GM20000 (cell line): ENCODE measurements around the gene MCM7.

Source experiments
- DNase-seq: peaks from one replicate; pipeline ENCODE4 v3.0.0; 2012; ENCODE audit warnings: low spot score
- CTCF ChIP-seq: IDR thresholded peaks from 2 replicates; pipeline ENCODE4 v1.5.1; 2012; ENCODE audit warnings: mild to moderate bottlenecking, control low read depth; ENCODE audit errors: extremely low read depth, missing control alignments

The MCM7 gene

DNA sequence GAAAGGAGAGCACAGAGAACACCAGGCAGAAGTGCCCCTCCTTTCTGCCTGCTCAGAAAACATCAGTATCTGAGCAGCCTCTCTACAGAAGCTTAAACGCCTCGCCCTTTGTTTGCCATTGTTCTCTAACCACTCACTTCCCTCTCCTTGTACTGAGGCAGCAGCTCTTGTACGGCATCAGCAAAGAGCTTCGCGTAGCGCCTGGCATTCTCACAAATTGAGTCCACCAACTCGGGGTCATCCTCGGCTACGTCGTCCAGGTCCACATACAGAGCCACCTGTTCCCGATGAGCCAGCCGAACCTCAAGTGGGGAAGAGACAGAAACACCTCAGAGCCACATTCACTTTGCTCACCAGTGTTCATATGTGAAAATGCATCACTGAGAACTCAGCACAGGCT is 1.7 kb downstream of the MCM7 start:
- no peak for TF ChIP-seq CTCF
- DNase-seq: no peak

DNA sequence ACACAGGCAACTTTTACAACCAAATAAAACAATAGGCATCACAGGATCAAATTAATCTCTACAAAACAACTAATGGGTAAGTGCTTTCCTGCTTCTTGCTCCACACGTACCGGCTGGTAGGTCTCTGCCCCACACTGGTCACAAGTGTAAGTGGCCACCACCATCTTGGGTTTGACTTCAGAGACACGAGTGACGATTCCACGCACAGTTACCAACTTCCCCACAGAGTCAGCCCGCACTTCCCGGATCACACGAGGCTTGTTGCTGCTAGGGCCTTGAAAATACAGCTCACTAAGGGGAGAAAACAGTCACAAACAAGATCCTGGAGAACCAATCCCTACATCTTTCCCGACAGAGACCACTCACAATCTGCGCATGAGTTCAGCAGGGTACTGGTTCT is 2.3 kb downstream of the MCM7 start:
- TF ChIP-seq CTCF: no peak

DNA sequence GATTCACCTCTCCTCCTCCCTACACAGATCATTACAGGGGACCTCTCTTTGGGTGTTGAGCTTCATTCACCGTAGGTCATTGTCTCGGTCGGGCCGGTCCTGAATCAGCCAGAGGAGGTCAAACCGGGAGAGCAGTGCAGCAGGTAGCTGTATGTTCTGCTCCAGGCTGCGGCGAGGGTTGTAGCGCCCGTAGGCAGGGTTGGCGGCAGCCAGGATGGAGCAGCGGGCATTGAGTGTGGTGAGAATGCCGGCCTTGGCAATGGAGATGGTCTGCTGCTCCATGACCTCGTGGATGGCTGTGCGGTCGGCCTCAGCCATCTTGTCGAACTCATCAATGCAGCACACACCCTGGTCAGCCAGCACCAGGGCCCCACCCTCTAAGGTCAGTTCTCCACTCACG is 5.5 kb downstream of the MCM7 start:
- no peak for DNase-seq
- no peak for TF ChIP-seq CTCF

More for the DNA sequence above, 2.3 kb downstream of the MCM7 start:
- DNase-seq: no peak

DNA sequence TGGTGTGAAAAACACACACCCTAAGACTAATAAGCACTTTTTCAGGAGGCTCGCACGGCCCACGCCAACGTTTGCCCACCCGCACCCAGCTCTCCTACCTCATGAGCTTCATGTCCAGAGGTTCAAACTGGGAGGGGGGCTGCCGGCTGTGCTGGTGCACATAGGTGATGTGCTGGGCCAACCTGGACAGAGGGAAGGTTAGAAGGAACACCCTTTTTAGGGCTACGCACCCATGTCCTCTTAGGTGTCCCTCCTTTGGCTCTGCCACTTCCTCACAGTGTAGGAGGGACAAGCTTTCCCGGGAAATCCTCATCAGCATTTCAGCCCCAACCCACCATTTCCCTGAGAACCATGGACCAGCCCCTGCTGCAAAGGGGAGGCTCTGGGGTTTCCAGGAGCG is 5.9 kb downstream of the MCM7 start:
- no peak for TF ChIP-seq CTCF

DNA sequence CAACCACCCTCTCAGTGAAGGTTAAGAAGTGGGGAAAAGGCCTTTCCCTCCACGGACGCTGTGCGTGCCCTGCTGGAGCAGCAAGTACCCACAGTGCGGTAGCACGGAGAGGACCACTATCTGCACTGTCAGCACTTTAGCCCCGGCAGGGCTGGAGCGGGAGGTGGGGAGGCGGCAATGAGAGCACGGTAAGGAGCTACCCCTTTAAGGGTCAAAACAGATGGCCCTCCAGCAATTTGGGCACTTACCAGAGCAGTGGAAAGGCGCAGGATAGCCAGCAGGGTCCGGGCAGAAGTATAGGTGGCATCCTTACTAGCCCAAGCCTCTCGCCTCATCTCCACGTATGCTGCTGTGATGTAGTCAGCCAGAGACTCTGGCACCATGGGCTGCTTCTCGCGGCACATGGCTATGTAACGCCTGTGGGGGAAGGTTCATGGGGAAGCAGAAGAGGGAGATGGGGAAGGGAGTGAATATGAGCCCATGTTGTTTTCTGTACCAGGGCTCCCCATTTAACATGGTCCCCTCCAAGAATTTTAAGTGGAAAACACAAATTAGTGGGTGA is 7.2 kb downstream of the MCM7 start:
- DNase-seq: no peak
- no peak for TF ChIP-seq CTCF

More for the DNA sequence above, 5.9 kb downstream of the MCM7 start:
- no peak for DNase-seq

DNA sequence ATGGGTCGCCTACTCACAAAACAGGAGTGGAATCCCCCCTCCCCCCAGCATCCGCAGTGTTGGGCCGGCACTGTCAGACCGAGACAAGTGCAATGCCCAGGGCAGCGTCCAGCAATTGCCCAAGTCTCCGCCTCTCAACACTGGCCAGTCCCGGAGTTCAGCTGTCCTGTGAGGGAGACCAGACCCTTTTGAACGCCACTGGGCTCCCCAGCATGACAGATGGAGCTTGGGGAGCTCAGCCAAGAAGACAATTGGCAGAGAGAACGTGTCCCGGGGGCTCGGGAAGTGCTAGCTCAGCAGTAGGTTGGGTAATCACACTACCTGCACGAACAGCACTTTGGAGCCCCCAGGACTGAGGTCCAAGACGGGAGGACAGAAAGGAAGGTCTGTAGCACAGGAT is 7.7 kb downstream of the MCM7 start:
- DNase-seq: no peak
- no peak for TF ChIP-seq CTCF

GRCh38 chr7:100093054-100093453 is 8.1 kb downstream of the MCM7 start:
- TF ChIP-seq CTCF: no peak

More at GRCh38 chr7:100093054-100093453, 8.1 kb downstream of the MCM7 start:
- no peak for DNase-seq
